Measurements from ENCODE around the gene NDUFB8. TPM values are rescaled to one million over a fixed set of nuclear protein-coding genes. Genes with fewer than 3 reads are reported as not detected.

Gene NDUFB8
- total and polyA plus RNA-seq, 2 of the 4 experiments (the other 2 are of a cell fraction): 99.1 to 265 TPM

DNA sequence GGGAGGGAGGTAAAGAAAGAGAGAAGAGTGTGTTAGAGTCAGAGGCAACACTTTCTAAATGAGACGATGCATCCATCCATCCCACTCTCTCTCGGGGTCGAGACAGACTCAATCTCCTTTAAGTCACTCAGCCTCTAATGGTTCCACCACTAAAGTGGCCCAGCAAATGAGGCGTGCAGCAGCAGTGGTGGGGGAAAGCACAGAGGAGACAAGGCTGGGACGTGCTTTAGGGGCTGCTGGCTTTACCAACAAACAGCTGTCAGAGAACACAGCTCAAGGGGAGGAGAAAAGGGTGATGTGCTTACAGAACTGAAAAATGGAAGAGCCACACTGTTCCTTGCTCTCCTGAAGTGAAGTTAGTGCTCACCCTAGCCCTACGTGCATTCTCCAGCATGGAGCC lies 5.5 kb downstream of the NDUFB8 start:
- H2BK20ac ChIP-seq (ENCODE audit: low read depth, low read length): no peak overlapping the region
- no peaks in the 10 kb centered on the region for H3K27me3 ChIP-seq (ENCODE audit: control insufficient read depth, insufficient read depth, low read length)
- no peak overlapping the region for H2BK120ac ChIP-seq (ENCODE audit: low read depth, low read length)
- no peak overlapping the region for H3K4ac ChIP-seq (ENCODE audit: low read depth, low read length)
- no peak overlapping the region for H3K4me3 ChIP-seq (ENCODE audit: insufficient read depth, low read depth, low read length)
- no peak overlapping the region for H4K91ac ChIP-seq (ENCODE audit: insufficient read depth, low read depth, low read length)
- dilution Hi-C loops (cut with HindIII; ENCODE audit: low sequenced_read_pairs, unreplicated experiment): no loop called here
- CTCF ChIA-PET: no interaction called here
- H2BK15ac ChIP-seq (ENCODE audit: low read depth, low read length): no peak overlapping the region
- no peak overlapping the region for H3K23ac ChIP-seq (ENCODE audit: low read depth, low read length)
- no peak overlapping the region for H4K5ac ChIP-seq (ENCODE audit: low read depth, low read length)
- TF ChIP-seq MAFK (IDR thresholded peaks at IDR 0.05; ENCODE audit: low read depth, low read length) (no peak), POLR2A (IDR thresholded peaks at IDR 0.05; ENCODE audit: low read depth, low read length) (no peak), CHD1 (IDR thresholded peaks at IDR 0.05; ENCODE audit: low read depth, low read length) (no peak), RAD21 (IDR thresholded peaks at IDR 0.05; ENCODE audit: low read length) (no peak), SMC3 (IDR thresholded peaks at IDR 0.05; ENCODE audit: low read depth, low read length) (no peak), NFE2L2 (IDR thresholded peaks at IDR 0.05; ENCODE audit: low read depth, low read length) (no peak)
- H2AK9ac ChIP-seq (replicated peaks; ENCODE audit: low read depth, low read length, poor library complexity): no peak overlapping the region
- H3K27ac ChIP-seq (ENCODE audit: insufficient read depth, low read length): no peak overlapping the region
- no peak overlapping the region for H2AK5ac ChIP-seq (ENCODE audit: low read depth, low read length)
- H3K79me1 ChIP-seq (ENCODE audit: low read depth in 1 of 2, low read length in 2 of 2): peaks cover 10 to 30% of the 10 kb centered on the region in 2 experiments
- H3K4me1 ChIP-seq (ENCODE audit: control insufficient read depth, insufficient read depth, low read length): peaks cover 6% of the 10 kb centered on the region
- DNase-seq (no peak), ATAC-seq (ENCODE audit: low read depth) (no peak)
- no peak overlapping the region for H3K4me2 ChIP-seq (ENCODE audit: low read depth, low read length)
- peaks cover 15% of the 10 kb centered on the region; the same call in 1 of the 2 replicates for H3K9me1 ChIP-seq (ENCODE audit: insufficient read depth, low read length)
- H2BK5ac ChIP-seq (ENCODE audit: low read depth, low read length, poor library complexity, severe bottlenecking): no peak overlapping the region
- H4K20me1 ChIP-seq (ENCODE audit: insufficient read depth, low read length): no peaks in the 10 kb centered on the region
- in situ Hi-C loops (cut with MboI; ENCODE audit: low sequenced_read_pairs): no loop called here
- H2AFZ ChIP-seq (replicated peaks; ENCODE audit: low read length, poor library complexity): no peak overlapping the region
- no peak overlapping the region for H3K18ac ChIP-seq (ENCODE audit: low read depth, low read length)
- intact Hi-C loops (cut with micrococcal nuclease): no loop called here
- POLR2A ChIA-PET (ENCODE audit: unreplicated experiment): no interaction called here
- no peak overlapping the region for H3K14ac ChIP-seq (replicated peaks; ENCODE audit: low read depth, low read length)
- no peak overlapping the region for H3K56ac ChIP-seq (ENCODE audit: extremely low read depth, insufficient read depth, low read length)
- no peaks in the 10 kb centered on the region for H3K9me3 ChIP-seq (ENCODE audit: control insufficient read depth, insufficient read depth, low read length)
- peaks cover 25% of the 10 kb centered on the region for H3K36me3 ChIP-seq (ENCODE audit: control insufficient read depth, insufficient read depth, low read length)
- H3K9ac ChIP-seq (ENCODE audit: low read depth, low read length): no peak overlapping the region
- H4K8ac ChIP-seq (ENCODE audit: low read depth in 2 of 2, low read length in 2 of 2): no peak overlapping the region
- 93% methylated on average over 2 of the region's 6 CpGs; no CpG with 5 or more reads in 1 of the 2 experiments for WGBS, 2 experiments (ENCODE audit: extremely low coverage in 2 of 2, insufficient read length in 1 of 2)
- BruUV-seq (replicated peaks): no TSS peak

Data from IMR-90 (cell line).